ENCODE results near the gene C12orf43. TPM values are rescaled to one million over a fixed set of nuclear protein-coding genes. Genes with fewer than 3 reads are reported as not detected.

The C12orf43 gene
- total RNA-seq, 1 experiment from 2014 or later, result 5.2 TPM

DNA sequence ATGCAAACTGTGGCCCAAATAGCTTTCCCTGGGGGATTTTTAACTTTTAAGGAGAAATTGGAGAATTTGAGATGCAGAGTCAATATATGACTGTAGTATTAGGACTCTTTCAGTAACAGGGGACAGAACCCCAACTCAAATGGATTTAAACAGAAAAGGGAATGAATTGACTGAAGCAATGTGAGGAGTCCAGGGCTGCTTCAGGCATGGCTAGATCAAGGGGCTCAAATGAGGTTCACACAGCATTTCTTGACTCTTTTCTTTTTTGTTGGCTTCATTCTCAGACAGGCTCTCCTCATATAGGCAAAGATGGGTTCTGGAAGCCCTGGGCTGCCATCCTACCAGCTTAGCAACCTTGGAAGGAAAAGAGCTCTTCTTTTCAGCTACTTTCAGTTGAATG is 24.3 kb downstream of the C12orf43 start:
- no peaks in the 10 kb centered on the region for H3K36me3 ChIP-seq (ENCODE audit: insufficient read depth, low read length)
- H3K4me3 ChIP-seq (ENCODE audit: low read length), result no peak overlapping the region
- H4K20me1 ChIP-seq (ENCODE audit: insufficient read depth, low read depth, low read length), result no peaks in the 10 kb centered on the region
- H3K27me3 ChIP-seq (ENCODE audit: low read length), result no peaks in the 10 kb centered on the region
- H3K79me2 ChIP-seq (ENCODE audit: low read length), result no peaks in the 10 kb centered on the region
- H3K4me1 ChIP-seq (ENCODE audit: low read length), result no peaks in the 10 kb centered on the region
- H3K27ac ChIP-seq (ENCODE audit: low read length), result no peak overlapping the region
- H3K4me2 ChIP-seq (ENCODE audit: low read depth, low read length, poor library complexity, severe bottlenecking), result no peak overlapping the region
- H2AFZ ChIP-seq (ENCODE audit: low read length), result no peak overlapping the region
- H3K9me3 ChIP-seq (ENCODE audit: low read length), result no peaks in the 10 kb centered on the region
- no peaks in the 10 kb centered on the region for H3K9me2 ChIP-seq (replicated peaks; ENCODE audit: insufficient read depth, low read length)
- H3K9ac ChIP-seq (ENCODE audit: low read length), result no peak overlapping the region
- no peak for DNase-seq

DNA sequence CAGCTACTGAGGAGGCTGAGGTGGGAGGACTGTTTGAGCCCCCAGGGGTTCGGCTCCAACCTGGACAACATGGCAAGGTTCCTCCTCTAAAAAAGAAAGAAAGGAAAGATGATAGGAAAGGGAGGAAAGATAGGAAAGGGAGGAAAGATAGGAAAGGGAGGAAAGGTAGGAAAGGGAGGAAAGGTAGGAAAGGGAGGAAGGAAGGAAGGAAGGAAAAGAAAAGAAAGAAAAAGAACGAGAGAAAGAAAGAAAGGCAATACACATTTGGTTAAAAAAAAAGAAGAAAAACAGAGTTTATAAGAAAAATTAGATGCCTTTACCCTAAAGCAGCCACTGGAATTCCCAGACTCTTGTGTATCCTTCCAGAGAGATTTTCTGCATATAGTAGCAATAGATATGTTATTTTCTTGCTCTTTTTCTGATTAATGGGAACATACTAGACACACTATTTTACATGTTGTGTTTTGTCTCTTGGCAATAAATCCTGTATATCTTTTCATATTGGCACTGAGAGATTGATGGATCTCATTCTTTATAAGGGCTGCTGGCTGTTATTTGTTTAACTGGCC is 25.7 kb downstream of the C12orf43 start:
- Histone ChIP-seq H3K4me1 (ENCODE audit: low read length) (no peaks in the 10 kb centered on the region), H4K20me1 (ENCODE audit: insufficient read depth, low read depth, low read length) (no peaks in the 10 kb centered on the region), H3K36me3 (ENCODE audit: insufficient read depth, low read length) (no peaks in the 10 kb centered on the region), H3K4me3 (ENCODE audit: low read length) (no peak overlapping the region), H3K9me2 (replicated peaks; ENCODE audit: insufficient read depth, low read length) (no peaks in the 10 kb centered on the region), H3K27ac (ENCODE audit: low read length) (no peak overlapping the region), H3K27me3 (ENCODE audit: low read length) (no peaks in the 10 kb centered on the region), H3K9ac (ENCODE audit: low read length) (no peak overlapping the region), H3K9me3 (ENCODE audit: low read length) (no peaks in the 10 kb centered on the region), H3K79me2 (ENCODE audit: low read length) (no peaks in the 10 kb centered on the region), H3K4me2 (ENCODE audit: low read depth, low read length, poor library complexity, severe bottlenecking) (no peak overlapping the region), H2AFZ (ENCODE audit: low read length) (no peak overlapping the region)
- DNase-seq, result no peak

DNA sequence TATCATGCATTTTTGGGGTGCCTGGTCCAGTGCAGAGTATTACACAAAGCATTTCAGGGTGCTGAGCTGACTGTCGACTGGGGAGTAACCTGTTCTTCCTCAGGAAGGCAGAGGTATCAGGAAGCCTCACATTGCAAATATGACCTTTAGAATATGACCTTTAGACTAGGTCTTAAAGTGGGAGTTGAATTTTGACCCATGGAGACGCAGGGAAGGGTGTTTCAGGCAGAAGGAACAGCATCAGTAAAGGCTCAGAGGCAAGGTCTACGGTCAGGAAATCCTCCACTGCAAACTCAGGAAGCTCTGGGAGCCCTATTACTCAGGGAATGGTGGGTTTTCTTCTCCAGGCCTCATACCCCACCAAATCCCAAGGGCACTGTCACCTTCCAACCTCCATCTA is 26.6 kb downstream of the C12orf43 start:
- DNase-seq, result no peak
- Histone ChIP-seq H3K36me3 (ENCODE audit: insufficient read depth, low read length) (no peaks in the 10 kb centered on the region), H4K20me1 (ENCODE audit: insufficient read depth, low read depth, low read length) (no peaks in the 10 kb centered on the region), H3K4me2 (ENCODE audit: low read depth, low read length, poor library complexity, severe bottlenecking) (no peak overlapping the region), H3K27ac (ENCODE audit: low read length) (no peak overlapping the region), H3K27me3 (ENCODE audit: low read length) (no peaks in the 10 kb centered on the region), H3K9me2 (replicated peaks; ENCODE audit: insufficient read depth, low read length) (no peaks in the 10 kb centered on the region), H3K79me2 (ENCODE audit: low read length) (no peaks in the 10 kb centered on the region), H3K9me3 (ENCODE audit: low read length) (no peaks in the 10 kb centered on the region), H3K9ac (ENCODE audit: low read length) (no peak overlapping the region), H2AFZ (ENCODE audit: low read length) (no peak overlapping the region), H3K4me1 (ENCODE audit: low read length) (no peaks in the 10 kb centered on the region), H3K4me3 (ENCODE audit: low read length) (no peak overlapping the region)

DNA sequence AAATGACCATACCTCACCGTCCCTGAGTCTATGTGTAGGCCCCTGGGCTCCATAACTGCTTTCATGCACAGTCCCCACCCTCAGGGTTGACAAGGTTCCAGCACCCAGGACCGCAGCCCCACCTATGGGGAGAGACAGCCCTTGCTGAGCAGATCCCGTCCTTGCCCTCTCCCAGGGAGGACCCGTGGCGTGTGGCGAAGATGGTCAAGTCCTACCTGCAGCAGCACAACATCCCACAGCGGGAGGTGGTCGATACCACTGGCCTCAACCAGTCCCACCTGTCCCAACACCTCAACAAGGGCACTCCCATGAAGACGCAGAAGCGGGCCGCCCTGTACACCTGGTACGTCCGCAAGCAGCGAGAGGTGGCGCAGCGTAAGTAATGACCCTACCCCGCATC is 27.6 kb downstream of the C12orf43 start:
- H3K27me3 ChIP-seq (ENCODE audit: low read length), result no peaks in the 10 kb centered on the region
- no peak for DNase-seq
- no peaks in the 10 kb centered on the region for H3K4me1 ChIP-seq (ENCODE audit: low read length)
- H3K9me2 ChIP-seq (replicated peaks; ENCODE audit: insufficient read depth, low read length), result no peaks in the 10 kb centered on the region
- no peak overlapping the region for H3K9ac ChIP-seq (ENCODE audit: low read length)
- H3K4me2 ChIP-seq (ENCODE audit: low read depth, low read length, poor library complexity, severe bottlenecking), result no peak overlapping the region
- no peaks in the 10 kb centered on the region for H3K9me3 ChIP-seq (ENCODE audit: low read length)
- no peaks in the 10 kb centered on the region for H4K20me1 ChIP-seq (ENCODE audit: insufficient read depth, low read depth, low read length)
- no peaks in the 10 kb centered on the region for H3K36me3 ChIP-seq (ENCODE audit: insufficient read depth, low read length)
- H3K4me3 ChIP-seq (ENCODE audit: low read length), result no peak overlapping the region
- H3K79me2 ChIP-seq (ENCODE audit: low read length), result no peaks in the 10 kb centered on the region
- no peak overlapping the region for H3K27ac ChIP-seq (ENCODE audit: low read length)
- no peak overlapping the region for H2AFZ ChIP-seq (ENCODE audit: low read length)

DNA sequence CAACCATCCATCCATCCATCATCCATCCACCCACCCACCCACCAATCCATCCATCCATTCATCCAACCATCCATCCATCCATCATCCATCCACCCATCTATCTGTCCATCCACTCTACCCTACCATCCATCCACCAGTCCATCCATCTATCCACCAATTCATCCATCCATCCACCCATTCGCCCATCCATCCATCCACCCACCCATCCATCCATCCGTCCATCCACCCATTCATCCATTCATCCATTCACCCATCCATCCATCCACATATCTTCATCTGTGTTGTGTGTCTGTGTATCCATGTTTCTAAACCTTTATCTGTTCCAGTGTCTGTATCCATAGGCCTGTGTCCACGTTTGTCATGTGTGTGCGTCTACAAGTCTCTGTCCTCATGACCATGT is 28.1 kb downstream of the C12orf43 start:
- no peak for DNase-seq
- H3K9me3 ChIP-seq (ENCODE audit: low read length), result no peaks in the 10 kb centered on the region
- no peak overlapping the region for H3K4me2 ChIP-seq (ENCODE audit: low read depth, low read length, poor library complexity, severe bottlenecking)

DNA sequence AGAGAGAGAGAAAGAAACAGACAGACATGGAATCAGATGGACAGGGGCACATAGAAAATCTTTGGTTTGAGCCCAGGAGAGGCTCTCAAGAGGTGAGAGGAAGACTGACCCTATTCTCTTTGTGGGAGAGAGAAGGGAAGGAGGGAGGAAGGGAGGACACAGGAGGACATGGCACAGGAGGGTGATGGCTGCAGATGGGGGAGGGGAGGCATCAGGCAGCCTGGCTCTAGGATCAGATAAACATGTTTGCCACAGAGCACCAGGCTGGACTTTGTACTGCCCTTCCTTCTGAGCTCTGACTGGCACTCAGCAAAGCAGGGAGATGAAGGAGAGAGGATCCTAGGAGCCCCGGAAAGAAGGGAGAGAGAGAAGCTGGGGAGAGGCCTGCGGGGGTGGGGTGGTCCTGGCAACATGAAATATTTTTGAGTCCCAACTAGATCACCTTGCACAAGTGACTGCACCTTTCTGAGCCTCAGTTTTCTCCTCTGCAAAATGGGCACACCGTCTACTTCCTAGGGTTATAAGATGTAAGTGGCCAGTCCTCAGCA is 31.9 kb downstream of the C12orf43 start:
- H3K9ac ChIP-seq (ENCODE audit: low read length), result no peak overlapping the region
- H3K9me2 ChIP-seq (replicated peaks; ENCODE audit: insufficient read depth, low read length), result no peaks in the 10 kb centered on the region
- H3K36me3 ChIP-seq (ENCODE audit: insufficient read depth, low read length), result no peaks in the 10 kb centered on the region
- no peaks in the 10 kb centered on the region for H3K4me1 ChIP-seq (ENCODE audit: low read length)
- H3K4me3 ChIP-seq (ENCODE audit: low read length), result no peak overlapping the region
- H2AFZ ChIP-seq (ENCODE audit: low read length), result no peak overlapping the region
- no peaks in the 10 kb centered on the region for H4K20me1 ChIP-seq (ENCODE audit: insufficient read depth, low read depth, low read length)
- no peak overlapping the region for H3K27ac ChIP-seq (ENCODE audit: low read length)
- no peaks in the 10 kb centered on the region for H3K79me2 ChIP-seq (ENCODE audit: low read length)
- H3K27me3 ChIP-seq (ENCODE audit: low read length), result no peaks in the 10 kb centered on the region
- H3K4me2 ChIP-seq (ENCODE audit: low read depth, low read length, poor library complexity, severe bottlenecking), result no peak overlapping the region
- no peak for DNase-seq
- H3K9me3 ChIP-seq (ENCODE audit: low read length), result no peaks in the 10 kb centered on the region

More for the DNA sequence above, 28.1 kb downstream of the C12orf43 start:
- H3K4me3 ChIP-seq (ENCODE audit: low read length), result no peak overlapping the region
- no peaks in the 10 kb centered on the region for H3K36me3 ChIP-seq (ENCODE audit: insufficient read depth, low read length)
- no peaks in the 10 kb centered on the region for H3K79me2 ChIP-seq (ENCODE audit: low read length)
- no peaks in the 10 kb centered on the region for H4K20me1 ChIP-seq (ENCODE audit: insufficient read depth, low read depth, low read length)
- no peaks in the 10 kb centered on the region for H3K9me2 ChIP-seq (replicated peaks; ENCODE audit: insufficient read depth, low read length)
- H3K9ac ChIP-seq (ENCODE audit: low read length), result no peak overlapping the region
- no peaks in the 10 kb centered on the region for H3K27me3 ChIP-seq (ENCODE audit: low read length)
- H3K4me1 ChIP-seq (ENCODE audit: low read length), result no peaks in the 10 kb centered on the region
- H3K27ac ChIP-seq (ENCODE audit: low read length), result no peak overlapping the region
- no peak overlapping the region for H2AFZ ChIP-seq (ENCODE audit: low read length)

DNA sequence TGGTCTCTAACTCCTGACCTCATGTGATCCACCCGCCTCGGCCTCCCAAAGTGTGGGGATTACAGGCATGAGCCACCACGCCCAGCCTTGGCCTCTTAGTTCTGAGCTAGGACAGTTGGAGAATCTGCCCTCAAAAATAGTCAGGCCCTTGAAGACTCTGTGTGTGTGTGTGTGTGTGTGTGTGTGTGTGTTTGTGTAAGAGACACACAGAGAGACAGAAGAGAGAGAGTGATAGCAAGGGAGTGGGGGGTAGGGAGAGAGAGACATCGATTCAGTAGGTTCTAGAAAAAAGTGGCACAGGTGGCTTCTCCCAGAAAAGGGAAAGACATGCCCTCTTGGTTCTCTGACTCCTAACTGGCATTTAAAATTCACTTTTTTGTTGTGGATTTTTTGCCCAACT is 32.5 kb downstream of the C12orf43 start:
- H3K4me1 ChIP-seq (ENCODE audit: low read length), result no peaks in the 10 kb centered on the region

DNA sequence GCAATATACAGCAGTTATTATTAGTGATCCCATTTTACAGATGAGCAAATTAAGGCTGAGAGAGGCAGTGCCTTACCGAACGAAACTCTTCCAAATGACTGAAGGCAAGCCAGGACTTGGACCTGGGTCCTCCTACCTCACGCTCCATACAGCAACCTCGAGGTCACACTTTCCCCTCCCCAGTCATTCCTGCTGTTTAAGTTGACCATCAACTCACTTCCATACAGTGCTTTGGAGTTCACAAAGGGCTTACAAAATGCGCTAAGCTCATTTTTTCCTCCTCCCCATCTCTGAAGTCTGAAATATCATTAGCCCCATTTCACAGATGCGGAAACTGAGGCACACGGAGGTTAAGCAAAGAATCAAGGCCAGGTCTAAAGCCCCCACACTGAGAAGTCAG is 33.6 kb downstream of the C12orf43 start:
- no peaks in the 10 kb centered on the region for H3K36me3 ChIP-seq (ENCODE audit: insufficient read depth, low read length)
- H3K4me2 ChIP-seq (ENCODE audit: low read depth, low read length, poor library complexity, severe bottlenecking), result no peak overlapping the region
- no peaks in the 10 kb centered on the region for H3K27me3 ChIP-seq (ENCODE audit: low read length)
- H3K79me2 ChIP-seq (ENCODE audit: low read length), result no peaks in the 10 kb centered on the region
- no peak overlapping the region for H3K9ac ChIP-seq (ENCODE audit: low read length)
- no peaks in the 10 kb centered on the region for H3K9me3 ChIP-seq (ENCODE audit: low read length)
- no peaks in the 10 kb centered on the region for H3K9me2 ChIP-seq (replicated peaks; ENCODE audit: insufficient read depth, low read length)
- no peak overlapping the region for H3K4me3 ChIP-seq (ENCODE audit: low read length)
- DNase-seq, result no peak
- H3K27ac ChIP-seq (ENCODE audit: low read length), result no peak overlapping the region
- H4K20me1 ChIP-seq (ENCODE audit: insufficient read depth, low read depth, low read length), result no peaks in the 10 kb centered on the region
- no peak overlapping the region for H2AFZ ChIP-seq (ENCODE audit: low read length)
- no peaks in the 10 kb centered on the region for H3K4me1 ChIP-seq (ENCODE audit: low read length)

More for the DNA sequence above, 32.5 kb downstream of the C12orf43 start:
- no peak overlapping the region for H3K9ac ChIP-seq (ENCODE audit: low read length)
- H3K4me2 ChIP-seq (ENCODE audit: low read depth, low read length, poor library complexity, severe bottlenecking), result no peak overlapping the region
- no peaks in the 10 kb centered on the region for H4K20me1 ChIP-seq (ENCODE audit: insufficient read depth, low read depth, low read length)
- H3K27ac ChIP-seq (ENCODE audit: low read length), result no peak overlapping the region
- no peaks in the 10 kb centered on the region for H3K27me3 ChIP-seq (ENCODE audit: low read length)
- H3K79me2 ChIP-seq (ENCODE audit: low read length), result no peaks in the 10 kb centered on the region
- H3K36me3 ChIP-seq (ENCODE audit: insufficient read depth, low read length), result no peaks in the 10 kb centered on the region
- DNase-seq, result no peak
- H3K9me3 ChIP-seq (ENCODE audit: low read length), result no peaks in the 10 kb centered on the region
- no peak overlapping the region for H2AFZ ChIP-seq (ENCODE audit: low read length)
- no peaks in the 10 kb centered on the region for H3K9me2 ChIP-seq (replicated peaks; ENCODE audit: insufficient read depth, low read length)
- no peak overlapping the region for H3K4me3 ChIP-seq (ENCODE audit: low read length)
